BLaER1 treated with 17β-estradiol and CSF1 and Interleukin-3, amounts not matched to agents 10 nM and 100 nM (cell line): Measurements from ENCODE around the gene ATIC.

Experiments
- H3K27ac ChIP-seq, 11 experiments: shearing (Covaris generic); formaldehyde crosslinking; 2 replicates each; pipeline ENCODE4 v1.8.1; 2022
- H3K27me3 ChIP-seq, 11 experiments: shearing (Covaris generic); formaldehyde crosslinking; 2 replicates each; pipeline ENCODE4 v1.8.1; 2022
- H3K36me3 ChIP-seq, 11 experiments: shearing (Covaris generic); formaldehyde crosslinking; 2 replicates each; pipeline ENCODE4 v1.8.1; 2022
- H3K4me1 ChIP-seq, 10 experiments: shearing (Covaris generic); formaldehyde crosslinking; 2 replicates each; pipeline ENCODE4 v1.8.1; 2022
- H3K4me2 ChIP-seq, 11 experiments: shearing (Covaris generic); formaldehyde crosslinking; 2 replicates each; pipeline ENCODE4 v1.8.1; 2022
- H3K4me3 ChIP-seq, 10 experiments: shearing (Covaris generic); formaldehyde crosslinking; 2 replicates each; pipeline ENCODE4 v1.8.1; 2022
- H3K9ac ChIP-seq, 11 experiments: shearing (Covaris generic); formaldehyde crosslinking; 2 replicates each; pipeline ENCODE4 v1.8.1; 2022
- H3K9me3 ChIP-seq, 11 experiments: shearing (Covaris generic); formaldehyde crosslinking; replicated peaks in 1 of 11; 2 replicates each; pipeline ENCODE4 v1.8.1; 2022
- H4K20me1 ChIP-seq, 11 experiments: shearing (Covaris generic); formaldehyde crosslinking; 2 replicates each; pipeline ENCODE4 v1.8.1; 2022
- Cebpa-rat ChIP-seq, 11 experiments: shearing (Covaris generic); IDR thresholded peaks; 2 replicates each; pipeline ENCODE4 v1.8.1; 2022

The ATIC gene

GRCh38 chr2:215311625-215312396, at the start of gene ATIC:
Gene ATIC, plus strand, starts transcription at chr2:215312059. Its CDS starts 84 bp downstream, at chr2:215312143.
- peak within 1 kb of the TSS; percentile 67 to 97 (median 94); a peak in 21 of 22 replicates for H3K27ac ChIP-seq
- no peak for TF ChIP-seq Cebpa-rat (IDR thresholded peaks at IDR 0.05)
- H3K36me3 ChIP-seq: peaks cover 8 to 43% (median 37%) of the 10 kb centered on the region in 11 experiments; a peak in 20 of 22 replicates
- H3K4me2 ChIP-seq: peak within 1 kb of the TSS; percentile 82 to 97 (median 91)
- H3K4me1 ChIP-seq: peaks cover 25 to 47% (median 33%) of the 10 kb centered on the region in 10 experiments
- H3K4me3 ChIP-seq: peak within 1 kb of the TSS; percentile 65 to 80 (median 76)
- H4K20me1 ChIP-seq: peaks cover 0 to 6% (median 0%) of the 10 kb centered on the region in 11 experiments; a peak in 3 of 22 replicates
- no peaks in the 10 kb centered on the region for H3K27me3 ChIP-seq
- peak within 1 kb of the TSS; percentile 83 to 96 (median 91) for H3K9ac ChIP-seq
- 0 out of 22 replicates have a peak, but pooled peaks cover 0 to 3% (median 0%) of the 10 kb centered on the region in 11 experiments for H3K9me3 ChIP-seq

DNA sequence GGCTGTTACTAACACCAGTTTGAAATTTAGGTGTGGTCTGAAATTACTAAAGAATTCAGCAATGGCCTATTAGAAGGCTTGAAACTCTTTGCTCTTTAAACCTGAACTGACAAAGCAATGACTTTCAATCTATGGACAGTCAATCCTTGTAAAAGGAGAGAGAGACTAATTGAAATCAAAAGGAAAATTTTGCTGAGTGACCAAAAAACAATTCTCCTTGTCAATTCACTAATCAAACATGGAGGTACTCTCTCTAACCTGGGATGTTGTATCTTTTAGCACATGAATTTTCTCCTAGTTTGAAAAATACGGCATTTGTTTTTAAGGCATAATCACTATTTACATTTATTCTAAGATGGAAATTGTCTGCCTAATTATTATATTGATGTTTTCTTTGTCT, 49.6 kb upstream of the ATIC start:
- H3K27me3 ChIP-seq: no peaks in the 10 kb centered on the region
- H3K9me3 ChIP-seq: no peaks in the 10 kb centered on the region
- no peaks in the 10 kb centered on the region for H4K20me1 ChIP-seq
- no peak overlapping the region for H3K4me3 ChIP-seq
- no peaks in the 10 kb centered on the region for H3K4me1 ChIP-seq
- no peak overlapping the region for H3K4me2 ChIP-seq
- no peak overlapping the region for H3K27ac ChIP-seq
- no peaks in the 10 kb centered on the region for H3K36me3 ChIP-seq
- TF ChIP-seq Cebpa-rat (IDR thresholded peaks at IDR 0.05): no peak
- no peak overlapping the region for H3K9ac ChIP-seq

DNA sequence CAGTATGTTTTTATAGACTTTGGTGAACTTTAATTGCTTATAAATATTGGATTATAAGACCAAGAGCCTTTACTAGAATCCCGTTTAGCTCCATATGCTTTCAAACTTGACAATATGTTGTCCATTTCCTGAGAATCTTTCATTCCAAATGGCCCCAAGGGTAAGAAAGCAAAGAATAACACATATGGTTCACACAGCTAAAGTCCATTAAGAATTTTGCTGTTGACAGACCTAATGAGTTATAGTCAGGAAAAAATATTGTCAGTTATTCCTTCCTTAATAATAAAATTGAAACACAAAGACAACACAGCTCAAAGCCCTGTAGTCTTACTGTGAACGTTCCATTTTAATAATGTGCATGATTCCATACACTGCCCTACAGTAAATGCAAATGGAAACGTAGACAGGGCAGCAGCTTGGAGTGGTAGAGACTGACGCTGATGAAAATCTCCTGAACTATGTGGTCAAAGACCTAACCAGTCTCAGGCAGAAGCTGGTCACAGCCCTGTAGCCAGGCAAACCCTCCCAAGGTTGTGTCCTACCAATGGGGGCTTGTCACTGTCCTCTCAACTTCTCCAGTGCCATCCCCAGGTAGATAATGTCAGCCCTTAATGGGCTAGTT, 49.0 kb upstream of the ATIC start:
- no peak for TF ChIP-seq Cebpa-rat (IDR thresholded peaks at IDR 0.05)
- H3K4me1 ChIP-seq: no peaks in the 10 kb centered on the region
- H3K27ac ChIP-seq: no peak overlapping the region
- H3K27me3 ChIP-seq: no peaks in the 10 kb centered on the region
- H4K20me1 ChIP-seq: no peaks in the 10 kb centered on the region
- H3K4me3 ChIP-seq: no peak overlapping the region
- no peaks in the 10 kb centered on the region for H3K9me3 ChIP-seq
- H3K4me2 ChIP-seq: no peak overlapping the region
- H3K36me3 ChIP-seq: no peaks in the 10 kb centered on the region
- no peak overlapping the region for H3K9ac ChIP-seq

DNA sequence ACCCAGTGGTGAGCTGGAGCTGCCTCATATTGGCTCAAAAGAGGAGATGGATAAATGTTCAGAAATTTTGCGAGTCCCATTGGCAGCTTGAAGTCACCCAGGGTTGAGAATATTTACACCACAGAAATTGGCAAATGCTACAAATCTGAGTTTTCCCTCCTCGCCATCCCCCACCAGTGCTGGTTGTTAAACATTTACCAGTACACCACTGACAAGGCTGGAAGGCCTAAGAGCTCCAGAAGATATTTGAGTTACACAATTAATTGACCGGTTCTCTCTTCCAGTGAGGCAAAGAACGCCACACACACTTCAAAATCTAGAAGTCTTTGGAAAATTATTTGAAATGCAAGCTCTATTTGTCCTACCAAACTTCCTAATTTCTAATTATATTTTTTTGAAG, 47.5 kb upstream of the ATIC start:
- Histone ChIP-seq H3K9me3 (no peaks in the 10 kb centered on the region), H3K27ac (no peak overlapping the region), H4K20me1 (no peaks in the 10 kb centered on the region), H3K36me3 (no peaks in the 10 kb centered on the region), H3K4me1 (peaks cover 0 to 2% (median 0%) of the 10 kb centered on the region in 10 experiments; a peak in 1 of 20 replicates), H3K4me2 (no peak overlapping the region), H3K4me3 (no peak overlapping the region), H3K9ac (no peak overlapping the region), H3K27me3 (no peaks in the 10 kb centered on the region)
- TF ChIP-seq Cebpa-rat (IDR thresholded peaks at IDR 0.05): no peak

GRCh38 chr2:215269397-215270117, 42.3 kb upstream of the ATIC start:
- H3K9me3 ChIP-seq: no peaks in the 10 kb centered on the region
- no peak overlapping the region for H3K27ac ChIP-seq
- no peaks in the 10 kb centered on the region for H3K36me3 ChIP-seq
- peaks cover 0 to 5% (median 0%) of the 10 kb centered on the region in 10 experiments; a peak in 1 of 20 replicates for H3K4me1 ChIP-seq
- no peaks in the 10 kb centered on the region for H4K20me1 ChIP-seq
- H3K27me3 ChIP-seq: no peaks in the 10 kb centered on the region
- TF ChIP-seq Cebpa-rat (IDR thresholded peaks at IDR 0.05): no peak
- H3K4me3 ChIP-seq: no peak overlapping the region
- H3K9ac ChIP-seq: no peak overlapping the region
- H3K4me2 ChIP-seq: no peak overlapping the region

GRCh38 chr2:215270118-215270451, 41.8 kb upstream of the ATIC start:
- Histone ChIP-seq H3K4me2 (no peak overlapping the region), H3K9ac (no peak overlapping the region), H3K36me3 (no peaks in the 10 kb centered on the region), H3K9me3 (no peaks in the 10 kb centered on the region), H3K27ac (no peak overlapping the region), H4K20me1 (no peaks in the 10 kb centered on the region), H3K4me1 (peaks cover 0 to 5% (median 0%) of the 10 kb centered on the region in 10 experiments; a peak in 1 of 20 replicates), H3K27me3 (no peaks in the 10 kb centered on the region), H3K4me3 (no peak overlapping the region)
- TF ChIP-seq Cebpa-rat (IDR thresholded peaks at IDR 0.05): no peak

GRCh38 chr2:215271446-215271845, 40.4 kb upstream of the ATIC start:
- no peaks in the 10 kb centered on the region for H4K20me1 ChIP-seq
- no peak overlapping the region for H3K27ac ChIP-seq
- H3K4me3 ChIP-seq: no peak overlapping the region
- no peaks in the 10 kb centered on the region for H3K9me3 ChIP-seq
- H3K9ac ChIP-seq: no peak overlapping the region
- TF ChIP-seq Cebpa-rat (IDR thresholded peaks at IDR 0.05): no peak
- H3K27me3 ChIP-seq: no peaks in the 10 kb centered on the region
- H3K4me1 ChIP-seq: peaks cover 0 to 5% (median 0%) of the 10 kb centered on the region in 10 experiments; a peak in 1 of 20 replicates
- H3K36me3 ChIP-seq: no peaks in the 10 kb centered on the region
- H3K4me2 ChIP-seq: no peak overlapping the region

DNA sequence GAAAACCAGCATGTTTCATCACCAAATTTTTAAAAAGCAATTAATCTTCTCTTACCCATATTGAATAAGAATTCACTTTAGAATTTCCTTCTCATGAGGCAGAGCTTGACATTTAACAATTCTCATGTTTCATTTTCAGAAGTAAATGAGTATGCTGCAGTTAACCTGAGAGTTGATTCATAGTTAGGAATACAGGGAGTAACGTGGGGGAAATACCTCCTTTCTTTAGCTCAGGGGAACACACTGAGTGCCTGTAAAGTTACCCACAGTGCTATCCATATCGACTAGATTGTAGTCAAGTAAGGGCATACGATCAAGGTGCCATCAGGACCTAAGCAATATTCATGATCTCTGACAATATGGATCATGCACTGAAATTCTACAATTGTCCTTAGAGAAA, 38.9 kb upstream of the ATIC start:
- Histone ChIP-seq H3K36me3 (no peaks in the 10 kb centered on the region), H4K20me1 (no peaks in the 10 kb centered on the region), H3K4me3 (no peak overlapping the region), H3K9ac (no peak overlapping the region), H3K4me1 (peaks cover 0 to 5% (median 0%) of the 10 kb centered on the region in 10 experiments; a peak in 1 of 20 replicates), H3K27me3 (no peaks in the 10 kb centered on the region), H3K9me3 (no peaks in the 10 kb centered on the region), H3K27ac (no peak overlapping the region), H3K4me2 (no peak overlapping the region)
- no peak for TF ChIP-seq Cebpa-rat (IDR thresholded peaks at IDR 0.05)

- no peak for TF ChIP-seq Cebpa-rat (IDR thresholded peaks at IDR 0.05)
- Histone ChIP-seq H3K9ac (no peak overlapping the region), H3K27ac (no peak overlapping the region), H3K4me1 (no peaks in the 10 kb centered on the region), H3K27me3 (no peaks in the 10 kb centered on the region), H3K9me3 (peaks cover 0 to 5% (median 0%) of the 10 kb centered on the region in 11 experiments; a peak in 1 of 22 replicates), H3K4me3 (no peak overlapping the region), H3K4me2 (no peak overlapping the region), H3K36me3 (no peaks in the 10 kb centered on the region), H4K20me1 (no peaks in the 10 kb centered on the region)
Measured at GRCh38 chr2:215274829-215275228, 37.0 kb upstream of the ATIC start.
